SU-DHL-6 (cell line): ENCODE data around the gene CNGA3.

Experiments used
- H2AFZ ChIP-seq: fragments of 200-600 bp; sonication (generic); 2 replicates; pipeline ENCODE4 v1.6.1; 2014; ENCODE audit warnings: low read depth, mild to moderate bottlenecking, moderate library complexity, mixed read lengths, antibody characterized with exemption, low read length; ENCODE audit not compliant: severe bottlenecking
- H3F3A ChIP-seq: fragments of 200-600 bp; shearing (Covaris generic); 2 replicates; pipeline ENCODE4 v1.6.0; 2016; ENCODE audit warnings: antibody characterized with exemption, mild to moderate bottlenecking; ENCODE audit not compliant: insufficient read depth
- H3K27ac ChIP-seq: fragments of 200-600 bp; sonication (generic); 2 replicates; pipeline ENCODE4 v1.5.1; 2016; ENCODE audit warnings: low read depth, mild to moderate bottlenecking, low read length, moderate library complexity, mixed read lengths
- H3K27me3 ChIP-seq: fragments of 200-600 bp; sonication (generic), shearing (Covaris generic); 2 replicates; pipeline ENCODE4 v1.6.0; 2014; ENCODE audit warnings: mild to moderate bottlenecking, low read length
- H3K36me3 ChIP-seq: fragments of 200-600 bp; sonication (generic); 2 replicates; pipeline ENCODE4 v1.6.1; 2014; ENCODE audit warnings: mild to moderate bottlenecking, low read length, mixed read lengths
- H3K4me2 ChIP-seq: fragments of 300-600, 200-600 bp; shearing (Covaris generic), sonication (generic); 2 replicates; pipeline ENCODE4 v1.6.0; 2014; ENCODE audit warnings: low read length, low read depth, mild to moderate bottlenecking; ENCODE audit not compliant: poor library complexity, severe bottlenecking
- H3K4me3 ChIP-seq: fragments of 200-600 bp; sonication (generic); 2 replicates; pipeline ENCODE4 v1.5.1; 2014; ENCODE audit warnings: antibody characterized with exemption, low read length, mild to moderate bottlenecking, mixed read lengths; ENCODE audit not compliant: insufficient read depth, poor library complexity, severe bottlenecking
- H3K79me2 ChIP-seq: fragments of 200-600 bp; sonication (generic); 2 replicates; pipeline ENCODE4 v1.6.1; 2014; ENCODE audit warnings: mild to moderate bottlenecking, low read length, moderate library complexity; ENCODE audit not compliant: insufficient read depth
- H3K9ac ChIP-seq: fragments of 200-600 bp; sonication (generic); 2 replicates; pipeline ENCODE4 v1.7.0; 2014; ENCODE audit warnings: mild to moderate bottlenecking, low read length
- H3K9me2 ChIP-seq: fragments of 200-600 bp; sonication (generic); replicated peaks from 2 replicates; pipeline ENCODE4 v1.6.1; 2014; ENCODE audit warnings: low read length; ENCODE audit not compliant: insufficient read depth
- H3K9me3 ChIP-seq: fragments of 200-600 bp; sonication (generic); 2 replicates; pipeline ENCODE4 v1.6.1; 2014; ENCODE audit warnings: low read length, mixed read lengths; ENCODE audit not compliant: insufficient read depth
- H4K20me1 ChIP-seq: fragments of 200-600 bp; sonication (generic); 2 replicates; pipeline ENCODE4 v1.6.1; 2014; ENCODE audit warnings: low read depth, mild to moderate bottlenecking, antibody characterized with exemption, low read length, moderate library complexity, mixed read lengths
- CTCF ChIP-seq: fragments of 200-600 bp; sonication (generic); IDR thresholded peaks from one replicate; pipeline ENCODE4 v1.5.1; 2017; ENCODE audit warnings: antibody characterized with exemption, mild to moderate bottlenecking, low read length, moderate library complexity; ENCODE audit not compliant: insufficient read depth, poor library complexity, severe bottlenecking
- EZH2phosphoT487 ChIP-seq: fragments of 200-600 bp; sonication (generic), shearing (Covaris generic); conservative IDR thresholded peaks from 2 replicates; pipeline ENCODE4 v1.6.1; 2018; ENCODE audit warnings: mild to moderate bottlenecking, antibody characterized with exemption, low read length, moderate library complexity, mixed read lengths

Gene CNGA3

DNA sequence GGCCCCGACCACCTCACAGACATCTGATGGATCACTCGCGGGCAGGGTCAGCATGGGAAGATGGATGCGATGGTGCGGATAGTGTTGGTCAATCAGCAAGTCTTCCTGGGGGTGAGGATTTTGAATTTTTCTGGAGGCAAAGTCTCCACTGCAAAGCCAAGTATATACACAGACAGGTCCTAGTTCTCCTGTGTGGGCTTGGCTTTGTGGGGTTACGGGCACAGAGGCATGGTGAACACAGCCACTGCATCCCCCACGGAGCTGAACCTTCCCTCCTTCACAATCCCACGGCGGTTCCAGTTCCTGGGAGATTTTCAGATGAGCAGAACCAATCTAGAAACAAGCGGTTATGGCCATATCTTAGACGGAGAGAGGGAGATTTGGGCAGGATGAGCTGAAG lies 35.8 kb downstream of the CNGA3 start:
- H3K9me3 ChIP-seq = no peaks in the 10 kb centered on the region
- no peak overlapping the region for H3K27ac ChIP-seq
- H3K27me3 ChIP-seq = no peaks in the 10 kb centered on the region
- no peaks in the 10 kb centered on the region for H3K9me2 ChIP-seq
- H3F3A ChIP-seq = no peaks in the 10 kb centered on the region
- no peak overlapping the region for H3K4me2 ChIP-seq
- H3K4me3 ChIP-seq = no peak overlapping the region
- H4K20me1 ChIP-seq = no peaks in the 10 kb centered on the region
- H3K36me3 ChIP-seq = no peaks in the 10 kb centered on the region
- H3K79me2 ChIP-seq = no peaks in the 10 kb centered on the region
- TF ChIP-seq CTCF (no peak), EZH2phosphoT487 (no peak)
- no peak overlapping the region for H2AFZ ChIP-seq
- H3K9ac ChIP-seq = no peak overlapping the region

GRCh38 chr2:98382739-98383138 lies 36.5 kb downstream of the CNGA3 start:
- no peak overlapping the region for H3K9ac ChIP-seq
- no peak for TF ChIP-seq CTCF
- no peak for TF ChIP-seq EZH2phosphoT487

GRCh38 chr2:98383166-98383565 lies 36.9 kb downstream of the CNGA3 start:
- H3K27me3 ChIP-seq = no peaks in the 10 kb centered on the region
- no peak overlapping the region for H3K9ac ChIP-seq
- TF ChIP-seq EZH2phosphoT487 = no peak
- no peak for TF ChIP-seq CTCF
- no peak overlapping the region for H3K27ac ChIP-seq
- no peaks in the 10 kb centered on the region for H3K9me3 ChIP-seq
- H3K4me2 ChIP-seq = no peak overlapping the region
- no peaks in the 10 kb centered on the region for H4K20me1 ChIP-seq
- H3K36me3 ChIP-seq = no peaks in the 10 kb centered on the region
- H3K79me2 ChIP-seq = no peaks in the 10 kb centered on the region
- H2AFZ ChIP-seq = no peak overlapping the region
- no peak overlapping the region for H3K4me3 ChIP-seq
- H3F3A ChIP-seq = no peaks in the 10 kb centered on the region
- H3K9me2 ChIP-seq = no peaks in the 10 kb centered on the region

More at GRCh38 chr2:98382739-98383138, 36.5 kb downstream of the CNGA3 start:
- Histone ChIP-seq H3K27me3 (no peaks in the 10 kb centered on the region), H3K4me3 (no peak overlapping the region), H3K79me2 (no peaks in the 10 kb centered on the region), H3K9me3 (no peaks in the 10 kb centered on the region), H3F3A (no peaks in the 10 kb centered on the region), H4K20me1 (no peaks in the 10 kb centered on the region), H2AFZ (no peak overlapping the region), H3K4me2 (no peak overlapping the region), H3K36me3 (no peaks in the 10 kb centered on the region), H3K9me2 (no peaks in the 10 kb centered on the region), H3K27ac (no peak overlapping the region)
